OCI-LY1 (cell line): ENCODE data around the gene ARG2.
"Not testable (repeated sequence)": the region's sequence is repeated elsewhere in the genome, so short reads cannot be mapped to it uniquely, and the experiment has no call there.

Experiments used
- H2AFZ ChIP-seq: fragments of 200-600 bp; sonication (generic), shearing (Covaris generic); 2 replicates; pipeline ENCODE4 v1.6.0; 2014; ENCODE audit warnings: antibody characterized with exemption, mild to moderate bottlenecking, low read length
- H3F3A ChIP-seq: fragments of 200-600 bp; sonication (generic), shearing (Covaris generic); 2 replicates; pipeline ENCODE4 v1.6.0; 2014; ENCODE audit warnings: mild to moderate bottlenecking, antibody characterized with exemption, low read length, moderate library complexity; ENCODE audit not compliant: insufficient read depth
- H3K27ac ChIP-seq: fragments of 200-600 bp; sonication (generic); 2 replicates; pipeline ENCODE4 v1.5.1; 2014; ENCODE audit warnings: low read length, mixed run types, mild to moderate bottlenecking, low read depth; ENCODE audit not compliant: poor library complexity, severe bottlenecking
- H3K27me3 ChIP-seq: fragments of 200-600 bp; sonication (generic); 2 replicates; pipeline ENCODE4 v1.6.0; 2014; ENCODE audit warnings: antibody characterized with exemption, mild to moderate bottlenecking, low read length, moderate library complexity; ENCODE audit not compliant: insufficient read depth
- H3K36me3 ChIP-seq: fragments of 200-600 bp; sonication (generic); 2 replicates; pipeline ENCODE4 v1.6.1; 2014; ENCODE audit warnings: mild to moderate bottlenecking, antibody characterized with exemption, low read length, moderate library complexity, mixed read lengths; ENCODE audit not compliant: insufficient read depth
- H3K4me1 ChIP-seq: fragments of 200-600 bp; sonication (generic); 2 replicates; pipeline ENCODE4 v1.5.1; 2014; ENCODE audit warnings: mild to moderate bottlenecking, low read length, moderate library complexity; ENCODE audit not compliant: insufficient read depth, severe bottlenecking
- H3K4me2 ChIP-seq: fragments of 200-600 bp; sonication (generic), shearing (Covaris generic); 2 replicates; pipeline ENCODE4 v1.6.1; 2014; ENCODE audit warnings: low read length
- H3K4me3 ChIP-seq: fragments of 200-600 bp; sonication (generic); 2 replicates; pipeline ENCODE4 v1.5.1; 2014; ENCODE audit warnings: low read length, low read depth, mild to moderate bottlenecking, mixed read lengths; ENCODE audit not compliant: poor library complexity, severe bottlenecking
- H3K79me2 ChIP-seq: fragments of 200-600 bp; shearing (Covaris generic); 2 replicates; pipeline ENCODE4 v1.6.1; 2016; ENCODE audit warnings: mixed run types, low read length, mixed read lengths; ENCODE audit not compliant: insufficient read depth
- H3K9ac ChIP-seq: fragments of 200-600 bp; sonication (generic), shearing (Covaris generic); 2 replicates; pipeline ENCODE4 v1.6.1; 2014; ENCODE audit warnings: mild to moderate bottlenecking, low read length, mixed read lengths
- H3K9me2 ChIP-seq: fragments of 200-600 bp; sonication (generic), shearing (Covaris generic); 2 replicates; pipeline ENCODE4 v1.6.1; 2014; ENCODE audit warnings: low read depth, mild to moderate bottlenecking, low read length, mixed read lengths
- H3K9me3 ChIP-seq: fragments of 200-600 bp; shearing (Covaris generic); 2 replicates; pipeline ENCODE4 v1.6.1; 2014; ENCODE audit warnings: low read length, mixed read lengths
- H4K20me1 ChIP-seq: fragments of 200-600 bp; sonication (generic), shearing (Covaris generic); 2 replicates; pipeline ENCODE4 v1.6.0; 2016; ENCODE audit warnings: mild to moderate bottlenecking, low read length; ENCODE audit not compliant: insufficient read depth
- CTCF ChIP-seq: fragments of 200-600 bp; sonication (generic), shearing (Covaris generic); IDR thresholded peaks from 2 replicates; pipeline ENCODE4 v1.5.1; 2017; ENCODE audit warnings: mild to moderate bottlenecking, antibody characterized with exemption, low read length, moderate library complexity, mixed read lengths
- EZH2 ChIP-seq: fragments of 200-600 bp; sonication (generic), shearing (Covaris generic); IDR thresholded peaks from 2 replicates; pipeline ENCODE4 v1.8.0; 2017; ENCODE audit warnings: borderline replicate concordance, mixed run types, mild to moderate bottlenecking, antibody characterized with exemption, low read length, moderate library complexity, mixed read lengths

The ARG2 gene

GRCh38 chr14:67595392-67595791 is 24.3 kb upstream of the ARG2 start:
- H3K4me1 ChIP-seq: peaks cover 18% of the 10 kb centered on the region
- H3K9me3 ChIP-seq: no peaks in the 10 kb centered on the region
- no peaks in the 10 kb centered on the region for H3K27me3 ChIP-seq
- H3K4me2 ChIP-seq: no peak overlapping the region
- H3K27ac ChIP-seq: no peak overlapping the region
- H2AFZ ChIP-seq: no peak overlapping the region
- H3K9me2 ChIP-seq: no peaks in the 10 kb centered on the region
- peaks cover 11% of the 10 kb centered on the region for H3K79me2 ChIP-seq
- no peak overlapping the region for H3K9ac ChIP-seq
- H3K36me3 ChIP-seq: peaks cover 39% of the 10 kb centered on the region
- H3K4me3 ChIP-seq: no peak overlapping the region
- H4K20me1 ChIP-seq: no peaks in the 10 kb centered on the region
- TF ChIP-seq EZH2 (no peak), CTCF (no peak)
- no peaks in the 10 kb centered on the region for H3F3A ChIP-seq

- Histone ChIP-seq H3K27me3 (no peaks in the 10 kb centered on the region), H3K9ac (peak within 1 kb of the TSS; percentile 96), H3K27ac (peak within 1 kb of the TSS; percentile 34), H3K36me3 (peaks cover 11% of the 10 kb centered on the region), H2AFZ (0 out of 2 replicates have a peak within 1 kb of the TSS, but pooled peaks have one; percentile 64), H3K4me1 (peaks cover 33% of the 10 kb centered on the region), H3K9me3 (0 out of 2 replicates have a peak, but pooled peaks cover 2% of the 10 kb centered on the region), H3K4me2 (peak within 1 kb of the TSS; percentile 99), H3K4me3 (peak within 1 kb of the TSS; percentile 96), H3F3A (no peaks in the 10 kb centered on the region), H4K20me1 (no peaks in the 10 kb centered on the region), H3K79me2 (peaks cover 11% of the 10 kb centered on the region), H3K9me2 (no peaks in the 10 kb centered on the region)
- TF ChIP-seq CTCF: peak; percentile 54
- no peak for TF ChIP-seq EZH2
These were observed 19.8 kb upstream of the ARG2 start, which contains the start of gene PIGH for GRCh38 chr14:67599698-67600561. TSS of gene PIGH (minus strand) at chr14:67600268. CDS start at chr14:67600203, 65 bp downstream.

GRCh38 chr14:67600562-67600974 is 19.2 kb upstream of the ARG2 start:
- Histone ChIP-seq H3K4me2 (peak overlapping the region; percentile 99), H3K27ac (peak overlapping the region; percentile 16), H3K79me2 (peaks cover 11% of the 10 kb centered on the region), H3K4me3 (peak overlapping the region; percentile 96), H3K4me1 (peaks cover 33% of the 10 kb centered on the region)
- H3K9me2 ChIP-seq, H3K27me3 ChIP-seq, H3K9me3 ChIP-seq, H2AFZ ChIP-seq, H3K36me3 ChIP-seq, H3F3A ChIP-seq, H4K20me1 ChIP-seq, H3K9ac ChIP-seq: not testable (repeated sequence)
